ENCODE data around the gene NDUFAF3. TPM values are rescaled to one million over a fixed set of nuclear protein-coding genes. Genes with fewer than 3 reads are reported as not detected.

The NDUFAF3 gene
- total RNA-seq, 4 donors from 2014 or later: 116 to 122 (median 118) TPM

GRCh38 chr3:49030321-49030720, 8.4 kb downstream of the NDUFAF3 start:
- TF ChIP-seq POLR2A (IDR thresholded peaks at IDR 0.05) (no peak), EP300 (IDR thresholded peaks at IDR 0.05) (no peak)
- no peak for DNase-seq (ENCODE audit: low spot score in 2 of 2)
- H3K36me3 ChIP-seq: peaks cover 6 to 74% (median 10%) of the 10 kb centered on the region in 3 donors
- no peak overlapping the region for H3K4me3 ChIP-seq
- H3K4me1 ChIP-seq: peaks cover 0 to 38% (median 10%) of the 10 kb centered on the region in 4 donors
- H3K9me3 ChIP-seq: no peaks in the 10 kb centered on the region
- H3K27ac ChIP-seq: peak overlapping the region in 1 of 4 donors; percentile 99
- no peaks in the 10 kb centered on the region for H3K27me3 ChIP-seq
- 87 to 94% methylated on average over 6 of the region's 6 CpGs for WGBS, 2 donors

GRCh38 chr3:49032646-49033304, 10.9 kb downstream of the NDUFAF3 start:
- WGBS, 2 donors: 89 to 90% methylated on average over 6 of the region's 6 CpGs
- H3K27me3 ChIP-seq: no peaks in the 10 kb centered on the region
- DNase-seq (ENCODE audit: low spot score in 2 of 2): no peak
- no peaks in the 10 kb centered on the region for H3K9me3 ChIP-seq
- no peak overlapping the region for H3K4me3 ChIP-seq
- no peak overlapping the region for H3K27ac ChIP-seq
- H3K36me3 ChIP-seq: peaks cover 6 to 70% (median 10%) of the 10 kb centered on the region in 3 donors
- TF ChIP-seq EP300 (IDR thresholded peaks at IDR 0.05) (no peak), CTCF (IDR thresholded peaks at IDR 0.05) (no peak), POLR2A (IDR thresholded peaks at IDR 0.05) (no peak)
- H3K4me1 ChIP-seq: peaks cover 0 to 21% (median 10%) of the 10 kb centered on the region in 4 donors

GRCh38 chr3:49034650-49035049, 12.7 kb downstream of the NDUFAF3 start:
- WGBS, 2 donors: 88 to 92% methylated on average over 2 of the region's 2 CpGs
- TF ChIP-seq POLR2A (IDR thresholded peaks at IDR 0.05): no peak
- TF ChIP-seq EP300 (IDR thresholded peaks at IDR 0.05): no peak

GRCh38 chr3:49035281-49035680, 13.4 kb downstream of the NDUFAF3 start:
- Histone ChIP-seq H3K27ac (no peak overlapping the region), H3K4me1 (peaks cover 0 to 3% (median 0%) of the 10 kb centered on the region in 4 donors), H3K4me3 (no peak overlapping the region), H3K9me3 (no peaks in the 10 kb centered on the region), H3K36me3 (peaks cover 6 to 90% (median 10%) of the 10 kb centered on the region in 3 donors), H3K27me3 (no peaks in the 10 kb centered on the region)
- no peak for DNase-seq (ENCODE audit: low spot score in 2 of 2)
- 82 to 87% methylated on average over 3 of the region's 3 CpGs for WGBS, 2 donors
- TF ChIP-seq CTCF (IDR thresholded peaks at IDR 0.05): no peak
- TF ChIP-seq EP300 (IDR thresholded peaks at IDR 0.05): no peak
- no peak for TF ChIP-seq POLR2A (IDR thresholded peaks at IDR 0.05)

More at GRCh38 chr3:49034650-49035049, 12.7 kb downstream of the NDUFAF3 start:
- Histone ChIP-seq H3K27ac (no peak overlapping the region), H3K27me3 (no peaks in the 10 kb centered on the region), H3K4me1 (peaks cover 0 to 6% (median under 1%) of the 10 kb centered on the region in 4 donors), H3K36me3 (peaks cover 6 to 89% (median 10%) of the 10 kb centered on the region in 3 donors), H3K9me3 (no peaks in the 10 kb centered on the region), H3K4me3 (no peak overlapping the region)
- DNase-seq (ENCODE audit: low spot score in 2 of 2): no peak

- Histone ChIP-seq H3K27me3 (no peaks in the 10 kb centered on the region), H3K4me3 (no peak overlapping the region), H3K9me3 (no peaks in the 10 kb centered on the region), H3K27ac (no peak overlapping the region), H3K36me3 (peaks cover 4 to 78% (median 16%) of the 10 kb centered on the region in 3 donors), H3K4me1 (no peaks in the 10 kb centered on the region)
- no peak for DNase-seq (ENCODE audit: low spot score in 2 of 2)
- no peak for TF ChIP-seq CTCF (IDR thresholded peaks at IDR 0.05)
- TF ChIP-seq POLR2A (IDR thresholded peaks at IDR 0.05): no peak
- no peak for TF ChIP-seq EP300 (IDR thresholded peaks at IDR 0.05)
- 79 to 97% methylated on average over 1 of the region's 1 CpG for WGBS, 2 donors
These were observed 31.6 kb downstream of the NDUFAF3 start for GRCh38 chr3:49053543-49053942.

- Histone ChIP-seq H3K27ac (no peak overlapping the region), H3K4me1 (no peaks in the 10 kb centered on the region), H3K9me3 (no peaks in the 10 kb centered on the region), H3K4me3 (no peak overlapping the region), H3K27me3 (no peaks in the 10 kb centered on the region), H3K36me3 (peaks cover 4 to 80% (median 16%) of the 10 kb centered on the region in 3 donors)
- TF ChIP-seq POLR2A (IDR thresholded peaks at IDR 0.05): no peak
- TF ChIP-seq EP300 (IDR thresholded peaks at IDR 0.05): no peak
- no peak for TF ChIP-seq CTCF (IDR thresholded peaks at IDR 0.05)
- no peak for DNase-seq (ENCODE audit: low spot score in 2 of 2)
- WGBS, 2 donors: 85 to 96% methylated on average over 2 of the region's 2 CpGs
These were observed 32.5 kb downstream of the NDUFAF3 start for GRCh38 chr3:49054344-49054862.

Measured in tibial nerve (tissue), 4 donors.